T-helper 9 cell (primary cell): ENCODE results near the gene MT1HL1.

Source experiments
- DNase-seq: peaks from one replicate; pipeline ENCODE4 v3.0.0-alpha.2; 2020
- total RNA-seq, 2 donors: gene quantifications; one replicate each; lab custom pipeline; 2026; lab: John Stamatoyannopoulos, UW

Gene MT1HL1
- 0 reads per million in 2 donors for total RNA-seq

DNA sequence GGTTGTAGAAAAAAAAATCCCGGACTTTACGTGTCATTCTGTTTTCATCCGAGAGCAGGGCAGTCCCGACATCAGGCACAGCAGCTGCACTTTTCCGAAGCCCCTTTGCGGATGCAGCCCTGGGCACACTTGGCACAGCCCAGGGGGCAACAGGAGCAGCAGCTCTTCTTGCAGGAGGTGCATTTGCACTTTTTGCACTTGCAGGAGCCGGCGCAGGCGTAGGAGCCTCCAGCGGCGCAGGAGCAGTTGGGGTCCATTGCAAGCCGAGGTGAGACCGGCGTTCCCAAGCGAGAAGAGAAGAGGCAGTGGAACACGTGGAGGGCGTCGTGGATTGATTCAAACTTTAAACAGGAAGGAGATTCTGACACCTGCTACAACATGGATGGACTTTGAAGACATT, at the start of gene MT1HL1:
Gene MT1HL1 (minus strand): TSS at position 326 of the 400 bp plus-strand sequence. CDS start 69 bp downstream, at position 257.
- no peak for DNase-seq

DNA sequence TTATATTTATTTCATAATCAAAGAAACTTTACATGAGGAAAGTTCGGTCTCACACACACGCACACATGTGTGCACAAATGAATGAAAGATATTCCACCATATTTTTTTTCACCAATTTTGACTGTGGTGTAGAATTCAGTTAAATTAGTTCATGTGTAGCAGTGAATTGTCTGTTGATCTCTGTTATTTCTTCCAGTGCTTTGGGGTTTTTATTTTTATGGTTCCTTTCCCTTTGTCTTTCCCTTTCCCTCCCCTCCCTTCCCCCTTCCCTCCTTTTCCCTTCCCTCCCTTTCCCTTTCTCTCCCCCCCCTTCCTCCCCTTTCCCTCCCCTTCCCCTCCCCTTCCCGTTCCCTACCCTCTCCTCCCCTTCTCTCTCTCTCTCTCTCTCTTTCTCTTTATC, 46.7 kb upstream of the MT1HL1 start:
- DNase-seq: no peak

DNA sequence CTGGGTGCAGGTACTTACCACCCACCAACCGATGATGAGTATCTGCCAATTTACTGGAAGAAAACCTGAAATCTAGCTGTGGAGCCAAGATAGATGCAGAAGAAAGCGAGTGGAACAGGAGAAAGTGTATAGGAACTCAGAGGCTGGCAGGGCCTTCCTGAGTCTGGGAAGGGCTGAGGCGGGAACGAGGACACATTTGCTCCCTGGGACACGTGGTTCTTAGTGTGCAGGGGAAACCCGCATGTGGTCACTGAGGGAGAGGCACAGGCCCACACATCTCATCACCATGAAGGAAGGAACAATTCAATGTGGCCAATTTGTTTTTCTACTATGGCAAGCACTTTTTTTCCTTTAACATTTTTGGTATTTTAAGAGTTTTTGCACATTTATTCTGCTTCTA, 45.9 kb upstream of the MT1HL1 start:
- DNase-seq: no peak

DNA sequence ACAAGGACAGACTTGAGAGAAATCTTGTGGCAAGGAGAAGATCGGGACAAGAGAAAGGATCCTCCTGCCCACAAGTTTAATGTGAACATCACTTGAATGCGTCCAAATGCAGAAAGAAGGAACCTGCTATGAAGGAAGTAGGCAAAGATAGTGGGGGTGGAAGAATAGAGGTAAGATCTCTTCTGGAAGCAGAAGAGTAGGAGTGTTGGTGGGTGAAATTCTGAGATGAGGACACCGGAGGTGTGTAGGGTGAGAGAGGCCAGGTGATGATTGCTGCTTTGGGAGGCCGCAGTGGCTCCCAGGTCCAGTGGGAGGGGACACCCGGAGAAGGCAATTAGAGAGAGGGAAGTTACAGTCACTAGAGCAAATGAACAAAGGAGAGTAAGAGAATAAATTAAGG, 44.6 kb upstream of the MT1HL1 start:
- no peak for DNase-seq

DNA sequence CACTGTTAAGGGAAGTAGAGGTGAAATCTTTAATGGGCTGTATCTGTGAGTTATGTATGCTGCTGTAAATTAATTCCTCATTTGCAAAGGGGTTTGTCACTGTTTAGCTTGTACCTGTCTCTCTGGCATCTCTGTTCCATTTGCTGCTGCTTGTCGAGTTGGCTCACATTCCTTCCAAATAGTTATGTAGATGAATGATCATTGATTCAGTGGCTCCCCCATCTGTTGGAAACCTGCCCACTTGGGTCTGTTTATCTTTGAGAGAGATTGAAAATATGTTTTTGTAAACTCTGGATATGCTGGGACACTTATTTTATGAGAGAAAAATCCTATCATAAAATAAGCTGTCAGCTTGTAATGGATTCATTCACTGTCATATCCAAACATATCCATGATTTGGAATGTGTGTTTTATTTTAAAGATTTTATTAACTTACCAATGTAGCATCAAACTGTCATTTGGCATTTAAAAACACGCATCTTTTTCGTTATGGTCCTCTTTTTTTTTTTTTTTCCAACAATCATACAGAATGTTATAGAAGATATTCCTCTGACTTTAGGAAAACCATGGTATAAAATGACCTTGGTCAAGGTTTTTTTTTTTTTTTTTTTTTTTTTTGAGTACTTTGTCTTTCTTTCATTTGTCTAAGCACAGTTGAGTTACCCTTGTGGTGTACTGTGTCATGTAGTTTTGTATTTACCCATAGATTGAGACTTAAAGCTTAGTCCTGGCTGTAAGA, 41.2 kb upstream of the MT1HL1 start:
- no peak for DNase-seq

DNA sequence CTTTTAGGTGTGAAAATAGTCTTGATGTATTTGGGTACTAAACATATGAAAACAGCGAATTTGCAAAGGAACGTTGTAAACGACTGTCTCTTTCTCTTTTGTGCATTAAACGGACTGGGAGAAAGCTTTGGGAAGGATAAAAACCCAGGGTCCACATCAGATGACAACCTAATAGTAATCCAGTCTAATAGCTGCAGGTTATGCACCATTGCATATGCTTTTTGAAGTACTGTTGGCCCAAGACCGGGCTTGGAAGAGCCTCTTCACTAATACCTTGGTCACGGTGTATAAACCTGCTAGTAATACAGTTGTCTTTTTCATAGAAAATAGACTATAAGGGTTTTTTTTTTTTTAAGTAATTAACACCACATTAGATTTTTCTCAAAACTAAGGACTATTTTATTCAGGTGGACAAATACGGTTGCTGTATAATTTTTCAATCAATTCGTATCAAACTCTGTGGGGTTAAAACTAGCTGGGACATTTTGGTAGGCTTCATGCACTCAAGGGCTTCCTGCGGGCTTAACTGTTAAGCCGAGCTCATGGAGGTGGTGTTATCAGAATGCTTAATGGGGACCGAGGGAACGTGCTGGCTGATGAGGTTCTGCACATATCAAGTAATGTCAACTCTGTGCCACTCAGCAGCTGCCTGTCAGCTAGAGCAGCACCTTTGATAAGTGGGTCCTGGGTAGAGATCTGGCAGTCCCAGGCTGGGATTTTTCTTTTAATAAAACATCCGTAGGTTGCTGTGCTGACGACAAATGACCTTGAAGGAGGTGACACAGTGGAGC, 39.8 kb upstream of the MT1HL1 start:
- DNase-seq: no peak

DNA sequence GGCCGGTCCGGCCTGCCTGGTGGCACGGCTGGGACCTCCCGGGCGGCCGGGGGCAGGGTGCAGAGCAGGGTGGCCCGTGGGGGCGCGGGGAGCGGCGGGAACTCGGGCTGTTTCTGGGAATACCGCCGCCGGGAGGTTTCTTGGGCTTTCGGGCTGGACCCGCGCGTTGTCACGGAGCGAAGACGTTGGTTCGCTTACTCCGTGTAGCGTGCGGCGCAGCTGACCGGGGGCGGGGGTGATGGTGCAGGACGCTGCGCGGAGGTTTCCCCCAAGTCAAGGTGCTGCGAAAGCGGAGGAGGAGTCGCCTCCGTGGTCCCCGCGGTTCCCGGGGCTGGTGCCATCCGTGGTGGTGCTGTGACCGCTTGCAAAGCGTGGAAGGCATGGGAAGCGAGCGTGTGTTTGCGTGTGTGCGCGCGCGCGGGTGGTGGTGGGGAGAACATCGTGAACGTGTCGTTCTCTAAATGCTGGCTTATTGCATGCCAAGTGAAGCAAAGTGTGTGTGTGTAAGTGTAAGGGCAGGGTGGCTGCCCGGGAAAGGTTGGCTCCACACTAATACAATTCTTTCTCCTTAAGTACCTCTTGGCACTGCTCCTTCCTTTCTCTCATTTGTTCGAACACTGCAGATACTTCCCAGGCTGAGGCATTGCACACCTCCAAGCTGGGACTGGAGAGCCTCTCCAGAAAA, 38.8 kb upstream of the MT1HL1 start:
- DNase-seq: no peak

DNA sequence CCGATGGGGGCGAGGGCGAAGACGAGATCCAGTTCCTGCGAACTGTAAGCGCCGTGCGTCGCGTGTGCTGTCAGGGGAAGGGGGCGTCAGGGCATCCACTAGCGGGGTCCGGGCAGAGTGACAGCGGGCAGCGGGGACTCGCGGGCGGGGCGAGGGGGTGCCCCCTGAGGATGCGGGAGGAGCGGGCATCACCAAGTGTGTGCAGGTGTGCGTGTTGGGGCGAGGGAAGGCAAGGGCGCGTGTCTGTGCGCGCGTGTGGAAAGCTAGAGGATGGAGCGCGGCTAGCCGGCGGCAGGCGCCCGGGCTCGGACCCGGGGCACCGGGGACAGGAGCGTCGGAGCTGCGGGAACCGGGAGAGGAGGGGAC, 38.3 kb upstream of the MT1HL1 start:
- no peak for DNase-seq

DNA sequence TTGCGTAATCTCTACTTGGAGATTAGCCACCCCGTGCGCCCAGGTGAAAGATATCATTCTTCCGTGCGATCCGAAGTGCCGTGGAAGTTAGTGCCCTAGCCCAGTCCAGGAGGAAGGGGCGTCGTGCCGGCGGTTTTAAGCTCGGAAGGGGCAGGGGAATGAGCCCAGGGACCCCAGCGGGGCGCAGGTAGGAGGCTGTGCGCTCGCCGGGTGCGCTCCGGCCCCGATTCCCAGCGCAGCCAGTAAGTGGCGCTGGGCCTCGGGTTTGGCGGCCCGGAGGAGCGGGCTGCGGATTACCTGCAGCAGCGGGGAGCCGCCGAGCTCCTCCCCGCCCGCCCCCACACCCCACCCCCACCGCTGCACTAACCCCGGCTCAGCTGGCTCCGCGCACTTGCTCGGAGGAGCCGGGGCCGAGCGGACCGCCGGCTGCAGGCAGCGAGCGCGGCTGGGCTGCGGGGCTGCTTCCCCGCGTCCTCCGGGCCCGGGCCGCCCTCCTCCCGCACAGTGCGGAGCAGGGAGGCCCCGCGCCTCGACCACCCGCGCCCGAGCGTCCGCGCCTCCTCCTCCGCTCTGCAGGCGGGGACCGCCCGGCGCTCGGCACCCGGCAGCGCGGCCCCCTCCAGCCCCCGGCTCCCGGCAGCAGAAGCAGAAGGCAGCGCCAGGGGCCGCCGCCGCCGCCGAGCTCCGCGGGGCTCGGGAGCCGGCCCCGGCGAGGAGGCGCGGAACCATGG, 37.7 kb upstream of the MT1HL1 start, which contains the start of gene RYR2:
Gene RYR2 (plus strand): TSS at position 390 of the 731 bp plus-strand sequence. CDS start 338 bp downstream, at position 728.
- no peak for DNase-seq

DNA sequence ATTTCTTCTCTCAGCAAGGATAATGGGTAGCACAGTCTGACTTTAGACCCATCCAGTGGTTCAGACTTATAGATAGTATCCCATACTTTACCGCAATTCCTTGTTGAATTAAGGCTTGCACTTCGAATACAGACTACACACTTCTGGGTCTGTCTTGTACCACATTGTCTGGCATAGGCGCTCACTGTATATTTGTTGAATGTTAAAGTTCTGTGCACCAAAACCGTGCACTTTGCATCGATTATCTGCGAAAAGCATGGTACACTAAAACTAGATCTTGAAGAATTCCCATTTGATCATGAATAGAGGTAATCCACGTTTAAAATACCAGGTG, 37.2 kb upstream of the MT1HL1 start:
- no peak for DNase-seq

DNA sequence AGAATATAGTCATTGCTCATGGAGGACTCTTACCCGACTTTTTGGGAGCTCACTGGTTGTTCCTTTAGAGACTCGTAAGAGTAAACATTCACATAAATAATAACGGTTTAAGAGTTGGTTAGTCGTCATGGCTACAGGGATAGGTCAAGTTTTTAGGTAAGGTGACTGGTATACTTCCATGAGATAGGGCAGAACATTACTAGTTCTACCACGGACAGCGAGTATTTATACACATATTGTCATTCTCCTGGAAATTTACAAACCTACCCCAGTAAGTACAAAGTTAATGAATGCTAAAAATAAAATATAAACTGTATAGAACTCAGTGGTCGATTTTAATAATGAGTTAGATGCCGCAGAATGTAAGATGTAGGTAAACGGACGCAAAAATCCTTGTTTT, 36.6 kb upstream of the MT1HL1 start:
- DNase-seq: no peak

DNA sequence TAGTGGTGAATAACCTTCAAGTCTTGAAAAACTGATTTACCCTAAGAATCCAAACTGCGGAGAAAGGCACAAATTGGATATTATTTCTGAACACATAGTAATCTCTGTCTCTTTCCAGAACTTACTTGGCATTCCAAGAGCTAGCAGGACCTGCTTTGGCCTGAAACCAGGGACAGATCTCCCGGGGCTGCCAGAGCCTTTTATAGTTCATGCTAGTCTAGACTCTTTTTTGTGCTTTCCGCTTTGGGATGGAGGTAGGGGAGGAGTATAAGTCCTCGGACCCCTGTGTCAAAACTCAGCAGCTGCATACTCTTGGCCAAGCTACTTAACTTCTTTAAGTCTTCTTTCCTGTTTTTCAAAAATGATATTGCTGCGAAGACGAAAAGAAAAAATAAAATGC, 34.0 kb upstream of the MT1HL1 start:
- no peak for DNase-seq

DNA sequence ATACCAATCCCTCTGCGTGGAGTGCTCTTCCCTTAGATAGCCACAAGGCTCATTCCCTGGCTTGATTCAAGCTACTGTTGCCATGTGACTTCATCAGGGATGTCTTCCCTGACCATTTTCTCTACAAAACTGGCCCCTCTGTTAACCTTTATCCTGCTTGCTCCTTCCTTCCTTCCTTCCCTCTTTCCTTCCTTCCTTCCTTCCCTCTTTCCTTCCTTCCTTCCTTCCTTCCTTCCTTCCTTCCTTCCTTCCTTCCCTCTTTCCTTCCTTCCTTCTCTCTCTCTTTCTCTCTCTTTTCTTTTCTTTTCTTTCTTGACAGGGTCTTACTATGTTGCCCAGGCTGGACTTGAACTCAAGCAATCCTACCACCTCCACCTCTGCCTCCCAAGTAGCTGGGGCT, 31.5 kb upstream of the MT1HL1 start:
- no peak for DNase-seq

DNA sequence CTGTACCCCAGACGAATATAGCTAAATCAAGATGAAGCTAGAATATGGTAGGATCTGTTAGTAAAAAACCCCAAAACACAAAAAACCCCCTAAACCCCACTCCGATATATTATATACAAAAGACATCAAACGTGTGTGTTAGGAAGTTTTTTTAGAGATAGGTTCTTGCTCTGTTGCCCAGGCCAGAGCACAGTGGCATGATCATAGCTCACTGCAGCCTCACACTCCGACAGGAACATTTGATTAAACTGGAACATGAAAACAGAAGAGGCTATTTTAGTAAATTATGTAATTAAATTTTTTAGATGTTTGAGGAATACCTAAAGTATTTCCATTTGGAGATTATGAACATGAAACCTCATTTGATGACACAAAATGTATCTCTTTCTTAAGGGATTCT, 29.6 kb upstream of the MT1HL1 start:
- DNase-seq: no peak

DNA sequence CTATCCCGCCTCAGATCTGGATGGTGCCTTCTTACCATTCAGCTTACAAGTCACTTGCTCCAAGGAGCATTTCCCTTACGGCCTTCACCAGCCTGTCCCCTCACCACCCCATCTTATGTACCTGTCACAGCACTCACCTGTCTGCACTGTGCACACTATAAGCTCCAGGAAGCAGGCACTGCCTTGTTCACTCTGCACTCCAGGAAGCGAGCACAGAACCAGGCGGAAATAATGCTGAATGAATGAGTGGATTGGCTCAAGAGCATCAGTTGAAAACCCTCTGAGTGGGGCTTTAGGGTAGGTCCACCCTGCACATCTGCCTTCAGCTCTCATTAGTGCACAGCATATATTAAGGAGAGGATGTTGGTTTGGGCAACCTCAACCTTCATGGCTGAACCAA, 28.8 kb upstream of the MT1HL1 start:
- DNase-seq: no peak

DNA sequence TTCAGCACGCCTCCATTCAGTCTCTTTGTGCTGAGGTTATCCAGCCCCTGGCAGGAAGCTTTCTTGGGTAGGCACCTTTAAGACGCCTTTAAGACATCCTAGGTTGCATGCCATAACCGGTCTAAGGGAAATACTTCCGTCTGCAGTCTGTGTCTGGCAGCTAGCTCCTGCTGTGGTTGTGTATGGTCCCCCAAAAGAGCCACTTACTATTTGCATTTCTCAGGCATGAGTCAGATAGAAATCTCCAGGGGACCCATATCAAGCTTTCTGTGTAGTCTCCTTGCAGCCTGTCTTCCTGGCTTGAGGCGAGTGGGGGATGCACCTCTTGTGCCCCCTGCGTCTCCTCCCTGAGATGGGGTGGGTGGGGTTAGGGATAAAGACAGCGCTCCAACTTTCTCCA, 27.8 kb upstream of the MT1HL1 start:
- no peak for DNase-seq

DNA sequence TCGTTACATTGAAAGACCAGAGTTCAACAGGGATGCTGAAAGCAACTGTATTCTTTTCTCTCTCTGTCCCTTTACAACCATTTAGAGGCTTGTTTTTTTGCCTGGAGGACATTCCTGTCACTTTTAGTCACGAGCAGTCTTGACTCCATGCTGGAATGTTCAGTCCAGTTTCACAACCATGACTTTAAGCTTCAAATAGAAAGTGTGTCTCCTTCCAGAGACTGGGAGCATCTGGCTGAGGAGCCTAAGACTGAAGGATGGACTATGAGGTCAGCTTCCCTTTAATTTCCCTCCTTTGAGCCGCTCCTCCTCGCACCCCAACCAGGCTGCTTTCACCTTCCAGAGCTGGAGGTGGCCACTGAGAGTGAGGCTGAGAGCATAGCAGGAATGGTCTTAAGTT, 27.2 kb upstream of the MT1HL1 start:
- no peak for DNase-seq

DNA sequence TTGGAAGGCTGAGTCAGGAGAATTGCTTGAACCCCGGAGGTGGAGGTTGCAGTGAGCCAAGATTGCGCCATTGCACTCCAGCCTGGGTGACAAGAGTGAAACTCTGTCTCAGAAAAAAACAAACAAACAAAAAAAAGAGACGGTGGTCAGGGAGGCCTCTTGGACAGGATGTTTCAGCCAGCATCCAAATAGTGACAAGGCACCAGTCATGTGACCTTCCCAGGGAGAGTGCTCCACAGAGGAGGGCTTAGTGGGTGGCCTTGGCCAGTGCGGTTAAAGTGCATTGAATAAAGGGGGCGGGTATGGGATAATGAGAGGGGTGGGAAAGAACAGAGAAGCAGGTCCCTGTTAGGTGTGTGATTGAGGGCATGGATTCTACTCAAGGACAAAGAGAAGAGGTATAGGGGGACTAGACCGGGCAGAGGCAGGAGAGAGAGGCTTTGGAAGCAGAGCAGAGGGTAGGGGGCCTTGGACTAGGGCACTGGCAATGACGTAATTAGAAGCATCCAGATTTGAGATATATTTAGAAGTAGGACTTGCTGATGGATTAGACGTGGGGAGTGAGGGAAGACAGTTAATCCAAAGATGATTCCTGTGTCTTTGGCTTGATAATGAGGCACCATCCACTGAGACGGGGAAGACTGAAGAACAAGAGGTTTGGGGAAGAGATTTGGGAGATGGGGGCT, 25.8 kb upstream of the MT1HL1 start:
- no peak for DNase-seq

DNA sequence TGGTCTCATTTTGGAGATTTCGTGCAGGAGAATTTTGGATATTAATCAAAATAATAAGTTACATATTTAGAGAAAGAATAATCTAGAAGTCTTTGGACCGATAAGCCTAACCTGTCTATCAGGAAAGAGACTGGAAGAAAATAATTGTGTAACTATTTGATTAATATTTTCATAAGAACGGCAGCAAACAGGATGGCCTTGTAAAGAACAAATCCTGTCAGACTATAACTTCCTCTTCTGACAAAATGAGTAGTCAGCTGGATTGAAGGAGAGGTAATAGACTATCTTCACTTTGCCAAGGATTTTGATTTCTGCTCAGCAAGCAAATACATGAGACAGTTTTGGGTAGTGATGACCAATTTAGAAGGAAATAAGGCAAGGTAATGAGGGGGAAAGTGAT, 25.0 kb upstream of the MT1HL1 start:
- DNase-seq: no peak

DNA sequence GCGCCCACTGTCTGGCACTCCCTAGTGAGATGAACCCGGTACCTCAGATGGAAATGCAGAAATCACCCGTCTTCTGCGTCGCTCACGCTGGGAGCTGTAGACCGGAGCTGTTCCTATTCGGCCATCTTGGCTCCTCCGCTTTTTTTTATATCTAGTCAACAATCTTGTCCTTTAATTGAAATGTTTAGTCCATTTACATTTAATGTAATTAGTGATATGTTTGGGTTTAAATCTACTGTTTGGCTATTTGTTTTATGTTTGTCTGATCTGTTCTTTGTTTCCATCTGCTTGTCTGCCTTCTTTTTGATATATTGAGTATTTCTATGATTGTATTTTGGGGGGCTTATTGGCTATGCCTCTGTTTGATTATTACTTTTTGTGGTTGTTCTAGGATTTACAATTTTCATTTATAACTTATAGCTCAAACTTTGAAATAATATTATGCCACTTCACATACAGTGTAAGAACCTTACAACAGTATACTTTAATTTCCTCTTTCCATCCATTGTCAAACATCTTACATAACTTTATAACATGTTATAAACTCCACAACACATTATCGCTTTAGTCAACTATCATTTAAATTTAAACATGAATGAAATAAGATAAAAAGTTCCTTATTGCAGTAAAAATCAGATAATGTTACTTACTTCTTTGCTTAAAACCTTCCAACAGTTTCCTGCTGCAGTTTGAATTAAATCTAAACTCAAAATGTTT, 21.3 kb upstream of the MT1HL1 start:
- DNase-seq: no peak

DNA sequence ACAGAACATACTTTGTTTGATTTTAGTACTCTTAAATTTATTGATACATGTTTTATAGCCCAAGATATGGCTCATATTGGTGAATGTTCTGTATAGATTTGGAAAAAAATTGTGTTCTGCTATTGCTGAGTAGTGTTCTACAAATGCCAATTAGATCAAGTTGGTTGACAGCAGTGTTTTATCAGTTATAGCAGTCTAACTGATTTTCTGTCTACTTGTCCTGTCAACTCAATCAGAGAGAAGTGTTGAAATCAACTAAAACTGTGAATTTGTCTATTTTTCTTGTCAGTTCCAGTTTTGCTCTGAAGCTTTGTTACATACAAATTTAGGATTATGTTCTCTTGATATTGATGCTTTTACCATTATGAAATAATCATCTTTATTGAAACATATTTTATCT, 14.7 kb upstream of the MT1HL1 start:
- no peak for DNase-seq

DNA sequence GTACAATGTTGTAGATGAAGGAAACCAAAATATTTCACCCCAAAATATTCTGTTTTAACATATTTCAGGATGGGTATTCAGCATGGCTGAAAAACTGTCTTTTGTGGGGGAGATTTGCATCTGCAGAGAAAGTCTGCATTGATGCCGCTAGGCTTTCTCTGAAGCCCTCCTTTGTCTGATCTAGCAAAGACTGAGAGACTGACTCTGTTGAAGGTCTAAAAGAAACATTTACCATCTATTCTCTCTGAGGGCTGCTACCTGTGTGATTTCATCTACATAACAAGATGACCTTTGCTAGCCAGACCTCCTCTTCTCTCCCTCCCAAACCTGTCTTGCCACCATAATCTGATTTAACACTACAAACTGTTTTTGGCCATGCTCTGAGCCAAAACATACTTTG, 12.4 kb upstream of the MT1HL1 start:
- DNase-seq: no peak
